IPS DF 19.7 (cell line): ENCODE data around the gene NAALADL2.
"Not testable (repeated sequence)": the region's sequence is repeated elsewhere in the genome, so short reads cannot be mapped to it uniquely, and the experiment has no call there.

ENCODE experiments used
- DNase-seq: peaks from one replicate; pipeline ENCODE4 v3.0.0-alpha.2; 2013; ENCODE audit warnings: low read depth, low spot score

Gene NAALADL2

DNA sequence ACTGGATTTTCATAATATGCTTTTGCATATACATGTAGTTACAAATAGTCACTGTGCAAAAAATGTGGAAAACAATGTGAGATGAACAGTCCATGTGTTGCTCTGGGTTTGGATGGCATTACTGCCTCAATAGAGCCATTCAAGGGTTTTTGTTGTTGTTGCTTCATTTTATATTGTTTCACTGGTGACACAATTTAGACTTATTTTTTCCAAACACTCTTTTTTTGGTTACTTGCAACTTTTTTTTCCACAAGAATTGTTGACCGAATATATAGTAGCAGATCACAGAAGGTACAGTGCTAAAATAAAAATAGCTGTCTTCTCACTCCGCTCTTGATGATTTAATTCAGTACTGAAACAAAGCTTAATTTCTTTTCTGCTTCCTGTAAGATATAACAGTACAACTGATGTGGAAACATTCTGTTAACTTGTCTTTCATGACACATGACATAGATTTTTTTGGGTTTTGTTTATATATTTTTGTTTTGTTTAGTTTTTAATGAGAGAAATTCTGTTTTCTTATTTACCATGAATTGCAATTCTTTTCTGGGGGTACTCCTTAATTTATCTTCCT is 618.6 kb downstream of the NAALADL2 start:
- DNase-seq: no peak

GRCh38 chr3:175478301-175478700 is 619.2 kb downstream of the NAALADL2 start:
- DNase-seq: no peak

DNA sequence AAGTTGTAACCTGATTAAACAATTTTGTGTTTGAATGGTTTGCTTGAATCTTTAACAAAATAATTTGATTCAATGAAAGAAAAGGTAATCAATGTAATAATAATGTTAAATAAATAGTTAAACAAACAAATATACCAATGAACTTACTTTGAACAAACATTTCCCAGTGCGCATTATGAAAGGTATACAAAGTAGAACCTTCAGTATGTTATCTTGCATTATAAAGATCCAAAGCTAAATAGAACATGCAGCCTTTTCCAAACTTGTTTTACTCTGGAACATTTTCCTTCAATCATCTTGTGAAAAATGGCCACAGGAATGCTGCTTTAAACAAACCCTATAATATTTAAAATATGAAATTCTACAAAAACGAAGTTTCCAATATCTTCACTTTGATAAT is 620.0 kb downstream of the NAALADL2 start:
- no peak for DNase-seq

DNA sequence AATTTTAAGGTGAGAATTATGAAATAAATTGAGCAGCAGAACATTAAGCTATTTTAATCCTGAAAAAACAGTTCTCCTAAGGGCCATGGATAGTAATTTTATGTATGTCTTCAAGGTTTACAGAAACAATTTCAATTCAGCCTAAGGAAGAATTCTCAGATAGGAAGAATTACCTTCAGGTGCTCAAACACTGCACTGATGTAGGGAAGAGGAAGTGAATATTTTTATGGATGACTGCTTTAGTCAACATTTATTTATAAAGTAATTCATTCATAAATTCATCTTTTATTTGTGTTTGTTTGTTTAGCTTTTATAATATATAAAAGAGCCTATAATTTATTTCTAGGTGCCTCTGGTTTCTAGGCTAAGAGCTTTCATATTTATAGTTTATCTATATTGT is 620.7 kb downstream of the NAALADL2 start:
- DNase-seq: no peak

DNA sequence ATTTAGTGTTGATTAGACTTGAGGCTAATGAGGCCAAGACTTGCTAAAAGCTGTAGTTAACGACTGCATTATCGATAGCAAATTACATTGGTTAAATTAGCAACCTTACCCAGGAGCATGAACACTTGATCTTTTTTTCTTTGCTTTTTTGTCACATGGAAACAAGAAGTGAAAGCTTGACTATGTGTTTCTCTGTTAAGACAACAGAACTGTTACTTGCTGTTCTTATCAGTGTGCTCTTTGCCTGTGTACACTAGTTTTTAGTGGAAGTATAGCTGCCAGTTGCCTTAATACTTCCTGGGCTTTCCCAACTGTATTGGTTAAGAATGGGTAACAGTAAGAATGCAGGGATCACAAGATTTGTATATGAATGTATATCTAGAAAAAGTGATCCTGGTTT is 625.5 kb downstream of the NAALADL2 start:
- DNase-seq: no peak

- DNase-seq: no peak
Observed at GRCh38 chr3:175485436-175485835, 626.3 kb downstream of the NAALADL2 start.

DNA sequence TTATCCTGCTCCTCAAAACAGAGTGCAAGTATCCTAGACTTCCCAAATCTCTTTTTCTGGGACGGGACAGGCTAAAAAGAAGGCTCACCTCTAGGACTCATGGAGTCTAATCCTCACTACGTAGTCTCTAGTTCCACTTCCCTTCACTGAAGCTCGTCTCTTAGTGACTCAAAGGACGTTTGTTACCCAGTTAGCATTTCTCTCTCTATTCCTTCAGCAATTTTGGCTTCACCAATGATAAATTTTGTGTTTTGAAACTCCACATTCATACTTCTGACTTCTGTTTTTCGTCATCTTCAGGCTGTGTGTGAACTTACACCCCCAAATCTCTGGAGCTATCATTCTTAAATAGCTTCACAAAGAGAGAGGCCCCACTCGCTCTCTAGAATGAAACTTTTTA is 627.1 kb downstream of the NAALADL2 start:
- DNase-seq: no peak

DNA sequence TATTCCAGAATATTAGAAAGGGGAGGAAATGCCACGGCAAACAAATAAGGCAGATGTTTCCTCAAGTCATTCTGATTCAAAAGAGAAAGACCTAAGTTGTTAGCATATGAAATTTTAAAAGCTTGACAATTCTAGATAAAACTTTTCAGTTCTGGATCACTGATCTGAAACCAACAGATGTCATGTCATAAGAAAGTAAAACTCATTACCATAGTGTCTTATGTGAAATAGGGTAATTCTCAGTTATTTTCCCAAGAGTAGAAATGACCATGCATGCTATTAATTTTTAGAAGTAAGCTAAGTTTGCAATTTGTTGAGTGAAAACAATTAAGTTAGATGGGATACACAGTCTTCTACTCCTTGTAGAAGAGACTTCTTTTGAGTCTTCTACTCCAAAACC is 630.3 kb downstream of the NAALADL2 start:
- no peak for DNase-seq

GRCh38 chr3:175493301-175493700 is 634.2 kb downstream of the NAALADL2 start:
- DNase-seq: no peak

GRCh38 chr3:175495331-175495730 is 636.2 kb downstream of the NAALADL2 start:
- no peak for DNase-seq

DNA sequence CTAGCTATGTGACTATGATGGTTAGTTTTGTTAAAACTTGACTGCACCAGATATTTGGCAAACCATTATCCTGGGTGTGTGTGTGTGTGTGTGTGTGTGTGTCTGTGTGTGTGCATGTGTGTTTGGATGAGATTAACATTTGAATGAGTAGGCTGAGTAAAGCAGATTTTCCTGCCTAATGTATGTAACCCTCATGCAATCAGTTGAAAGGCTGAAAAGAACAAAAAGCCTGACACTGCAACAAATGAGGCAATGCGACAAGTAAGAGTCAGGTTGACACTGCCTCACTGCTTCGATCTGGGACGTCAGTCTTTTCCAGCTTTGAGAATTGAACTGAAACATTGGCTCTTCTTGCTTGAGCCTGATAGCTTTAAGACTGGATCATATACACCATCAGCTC is 643.0 kb downstream of the NAALADL2 start:
- no peak for DNase-seq

- no peak for DNase-seq
Observed at GRCh38 chr3:175511219-175511785, 652.2 kb downstream of the NAALADL2 start.

DNA sequence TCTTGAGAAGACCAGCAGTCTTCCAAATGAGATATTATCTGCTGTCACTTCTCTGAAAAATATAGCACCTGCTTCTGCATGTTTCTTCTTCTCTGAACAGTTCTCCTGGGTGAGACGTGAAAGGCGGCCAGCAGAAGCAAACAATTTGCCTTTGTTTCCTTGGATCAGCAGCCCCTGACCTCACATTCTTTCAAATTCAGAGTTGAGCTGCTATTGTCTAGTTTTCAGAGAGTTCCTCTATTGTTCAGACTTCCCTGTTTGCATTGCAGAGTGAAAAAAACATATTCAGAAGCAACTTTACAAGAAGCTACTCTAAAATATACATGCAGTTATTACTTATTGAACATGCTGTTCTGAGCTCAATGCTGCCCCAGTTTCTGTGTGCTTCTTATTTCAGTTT is 653.6 kb downstream of the NAALADL2 start:
- DNase-seq: no peak

DNA sequence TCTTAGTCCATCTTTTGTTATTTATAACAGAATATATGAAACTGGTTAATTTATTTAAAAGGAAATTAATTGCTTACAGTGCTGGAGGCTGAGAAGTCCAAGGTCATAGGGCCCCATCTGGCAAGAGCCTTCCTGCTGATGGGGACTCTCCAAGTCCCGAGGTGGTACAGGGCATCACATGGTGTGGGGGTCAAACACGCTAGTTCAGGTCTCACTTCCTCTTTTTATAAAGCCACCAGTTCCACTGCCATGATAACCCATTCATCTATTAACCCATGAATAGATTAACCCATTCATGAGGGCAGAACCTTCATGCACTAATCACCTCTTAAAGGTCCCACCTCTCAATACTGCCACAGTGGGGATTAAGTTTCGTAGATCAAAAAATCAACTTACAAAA is 659.3 kb downstream of the NAALADL2 start:
- no peak for DNase-seq

DNA sequence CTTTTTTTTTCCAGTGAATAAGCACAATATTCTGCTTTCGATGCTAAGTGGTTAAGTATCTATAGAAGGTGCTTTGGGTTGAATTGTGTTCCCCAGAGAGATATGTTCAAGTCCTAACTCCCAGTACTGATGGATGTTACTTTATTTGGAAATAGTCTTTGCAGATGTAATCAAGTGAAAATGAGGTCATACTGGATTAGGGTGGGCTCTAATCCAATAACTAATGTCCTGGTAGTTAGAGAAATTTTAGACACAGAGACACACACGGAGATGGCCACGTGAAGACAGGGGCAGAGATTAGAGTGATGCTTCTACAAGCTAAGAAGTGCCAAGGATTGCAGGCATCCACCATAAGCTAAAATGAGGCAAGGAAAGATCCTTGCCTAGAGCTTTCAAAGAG is 662.3 kb downstream of the NAALADL2 start:
- DNase-seq: no peak

DNA sequence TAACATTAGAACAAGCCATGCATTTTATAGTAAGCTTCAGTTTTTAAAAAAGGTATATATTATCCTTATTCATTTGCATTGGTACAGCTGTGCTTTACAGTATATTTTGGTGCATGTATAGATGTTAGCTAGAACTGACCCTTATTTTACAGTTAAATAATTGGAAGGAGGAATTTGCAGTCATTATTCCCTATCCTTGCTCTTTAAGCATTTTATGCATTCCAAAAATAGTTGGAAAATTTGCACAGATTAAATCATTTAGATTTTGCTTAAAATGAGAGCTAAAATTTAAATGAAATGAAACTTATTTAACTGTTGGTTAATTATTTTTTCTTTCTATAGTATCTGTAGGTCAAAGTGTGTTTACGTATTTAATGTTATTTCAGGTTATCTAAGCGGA is 667.1 kb downstream of the NAALADL2 start:
- no peak for DNase-seq

DNA sequence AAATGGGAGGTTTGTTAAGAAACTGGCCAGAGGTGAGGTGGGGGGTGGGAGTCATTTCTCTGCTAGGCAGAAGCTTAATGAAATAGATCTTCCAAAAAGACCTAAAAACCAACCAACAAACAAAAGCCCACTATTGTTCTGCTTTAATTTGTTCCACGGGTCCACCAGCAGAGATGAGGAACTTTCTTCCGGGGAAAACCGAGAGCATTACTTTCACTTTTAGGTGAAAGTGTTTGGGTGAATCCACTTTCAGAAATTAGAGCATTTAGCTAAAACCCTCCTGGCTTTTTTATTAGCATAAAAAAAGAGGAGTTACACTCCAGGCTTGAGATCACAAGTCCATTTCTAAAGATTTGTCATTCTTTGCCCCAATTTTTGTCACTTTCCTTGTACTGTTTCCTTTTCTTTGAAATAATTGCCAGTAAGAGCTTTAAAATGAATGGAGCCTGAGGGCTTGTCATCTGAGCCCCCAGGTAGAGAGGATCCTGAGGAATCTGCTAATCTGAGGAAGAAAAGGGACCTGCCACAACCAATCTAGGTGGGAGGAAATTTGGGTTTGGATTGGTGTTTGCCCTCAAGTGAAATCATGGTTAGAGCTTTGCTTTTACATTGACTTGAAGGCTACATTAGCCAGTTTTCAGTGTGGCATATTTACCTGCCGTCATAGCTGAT is 667.6 kb downstream of the NAALADL2 start:
- DNase-seq: peak; percentile 12

DNA sequence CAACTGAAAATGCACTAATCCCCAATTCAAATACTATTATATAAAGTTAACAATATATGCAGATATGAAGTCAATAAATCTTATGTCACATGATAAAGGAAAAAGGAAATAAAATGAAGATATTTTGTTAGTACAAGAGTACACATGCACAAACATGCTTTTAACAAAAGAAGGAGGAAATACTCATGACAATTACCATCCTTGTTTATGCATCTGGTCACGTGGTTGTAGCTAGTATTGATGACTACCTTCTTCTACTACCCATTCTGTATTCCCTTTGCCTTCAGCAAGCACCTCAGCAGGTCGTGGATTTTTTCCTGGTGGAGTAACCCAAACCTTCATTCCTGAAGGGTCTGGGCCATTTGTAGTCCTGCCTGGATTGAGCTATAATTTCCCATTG is 669.6 kb downstream of the NAALADL2 start:
- not testable (repeated sequence) for DNase-seq

- DNase-seq: no peak
Observed at GRCh38 chr3:175535351-175535750, 676.2 kb downstream of the NAALADL2 start.

- DNase-seq: no peak
Observed at GRCh38 chr3:175546115-175546514, 687.0 kb downstream of the NAALADL2 start.

DNA sequence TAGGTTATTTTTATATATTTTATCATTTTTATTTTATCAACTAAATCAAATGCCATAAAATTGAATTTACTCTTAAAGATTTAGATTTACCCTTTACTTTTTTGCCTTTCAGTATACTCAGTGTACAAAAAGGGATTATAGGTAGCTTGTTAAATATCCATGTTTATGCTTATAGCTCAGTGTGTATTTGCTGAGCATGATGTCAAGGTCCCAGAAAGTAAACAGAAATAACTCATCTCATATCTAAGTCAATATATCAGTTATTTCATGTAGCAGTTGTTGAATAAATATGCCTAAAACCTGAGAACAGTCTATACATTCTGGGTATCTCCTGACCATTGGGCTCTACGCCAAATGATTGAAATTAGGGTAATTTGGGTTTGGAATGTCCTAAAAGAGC is 693.8 kb downstream of the NAALADL2 start:
- DNase-seq: no peak

DNA sequence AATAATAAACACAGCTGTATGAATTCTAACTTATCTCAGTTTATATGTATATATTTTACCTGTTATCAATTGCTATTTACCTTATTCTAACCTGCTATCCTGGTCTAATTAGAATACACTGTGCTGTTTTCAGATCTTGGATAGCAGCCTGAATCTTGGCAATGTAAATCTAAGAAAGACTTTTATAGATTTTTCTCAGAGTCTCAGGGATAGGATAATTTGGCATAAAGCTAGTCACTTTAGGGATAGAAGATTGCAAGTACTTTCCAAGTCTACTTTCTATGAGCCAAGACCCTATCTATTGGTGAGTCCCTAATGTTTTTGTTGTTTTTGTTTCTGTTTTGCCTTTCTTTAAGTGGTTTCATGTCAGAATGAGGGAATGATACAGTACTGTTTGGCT is 695.7 kb downstream of the NAALADL2 start:
- DNase-seq: no peak

- DNase-seq: no peak
Observed at GRCh38 chr3:175558261-175558660, 699.1 kb downstream of the NAALADL2 start.
